Erythroblast (primary cell): ENCODE data around the gene AHCYL2.
"Not testable (repeated sequence)": the region's sequence is repeated elsewhere in the genome, so short reads cannot be mapped to it uniquely, and the experiment has no call there.

Source experiments
- DNase-seq, 2 experiments: peaks; one replicate each; lab custom pipeline; 2025; lab: John Stamatoyannopoulos, UW
- GATA1 ChIP-seq: IDR thresholded peaks from 2 replicates; pipeline ENCODE4 v1.6.1; 2011; ENCODE audit warnings: low read depth, mild to moderate bottlenecking, control low read depth, low read length, moderate library complexity
- POLR2A ChIP-seq: IDR thresholded peaks from 2 replicates; pipeline ENCODE4 v1.6.1; 2011; ENCODE audit warnings: mild to moderate bottlenecking, low read length

The AHCYL2 gene

GRCh38 chr7:129393255-129393654 is 168.4 kb downstream of the AHCYL2 start:
- TF ChIP-seq POLR2A = no peak
- TF ChIP-seq GATA1 = no peak
- DNase-seq = no peak

GRCh38 chr7:129394101-129394500 is 169.3 kb downstream of the AHCYL2 start:
- TF ChIP-seq POLR2A = no peak
- TF ChIP-seq GATA1 = no peak
- no peak for DNase-seq

- TF ChIP-seq GATA1 = no peak
- TF ChIP-seq POLR2A = no peak
- no peak for DNase-seq
These were observed 170.4 kb downstream of the AHCYL2 start for GRCh38 chr7:129394982-129395914.

GRCh38 chr7:129401228-129401966 is 176.6 kb downstream of the AHCYL2 start:
- TF ChIP-seq POLR2A (no peak), GATA1 (no peak)
- peak; percentile 53 to 68 for DNase-seq

- TF ChIP-seq GATA1 = no peak
- no peak for TF ChIP-seq POLR2A
- peak; percentile 50 to 70 for DNase-seq
These were observed 177.4 kb downstream of the AHCYL2 start for GRCh38 chr7:129401967-129402860.

- no peak for TF ChIP-seq GATA1
- no peak for TF ChIP-seq POLR2A
- no peak for DNase-seq
These were observed 180.7 kb downstream of the AHCYL2 start for GRCh38 chr7:129405527-129405926.

- DNase-seq = not testable (repeated sequence)
These were observed 185.4 kb downstream of the AHCYL2 start for GRCh38 chr7:129410238-129410637.

- DNase-seq = no peak
- TF ChIP-seq GATA1 = no peak
- TF ChIP-seq POLR2A = no peak
These were observed 187.7 kb downstream of the AHCYL2 start for GRCh38 chr7:129412501-129412900.

GRCh38 chr7:129417073-129417472 is 192.2 kb downstream of the AHCYL2 start:
- no peak for DNase-seq
- TF ChIP-seq POLR2A = no peak
- TF ChIP-seq GATA1 = no peak

- no peak for DNase-seq
- TF ChIP-seq POLR2A (no peak), GATA1 (no peak)
These were observed 197.0 kb downstream of the AHCYL2 start for GRCh38 chr7:129421717-129422250.

GRCh38 chr7:129422727-129423126 is 197.9 kb downstream of the AHCYL2 start:
- DNase-seq = no peak
- no peak for TF ChIP-seq GATA1
- no peak for TF ChIP-seq POLR2A

- DNase-seq = peak; percentile 69 to 80
- no peak for TF ChIP-seq POLR2A
- TF ChIP-seq GATA1 = no peak
These were observed 199.0 kb downstream of the AHCYL2 start for GRCh38 chr7:129423700-129424410.

GRCh38 chr7:129426482-129426881 is 201.7 kb downstream of the AHCYL2 start:
- no peak for DNase-seq

More at GRCh38 chr7:129426482-129426881, 201.7 kb downstream of the AHCYL2 start:
- no peak for TF ChIP-seq POLR2A
- TF ChIP-seq GATA1 = no peak
